A549 treated with GW870086 at 1 μM for 4 hours (cell line): ENCODE results near the gene ELANE. TPM values are rescaled to one million over a fixed set of nuclear protein-coding genes. Genes with fewer than 3 reads are reported as not detected.

Source experiments
- total RNA-seq: library from RNA; stranded (reverse); fragments of 200-300 nt; extraction: Qiagen RNA extraction; gene quantifications from 5 replicates; pipeline ENCODE4 v1.2.3, GENCODE V29; 2022; ENCODE audit warnings: low read depth

The ELANE gene
- total RNA-seq = 0.16 to 0.30 TPM (median 0.29 TPM) in 3 of 5 replicates, not detected in the others

GRCh38 chr19:852136-853013, at the start of gene ELANE:
ELANE (plus strand) TSS chr19:852303; CDS start chr19:852329, 26 bp downstream.

GRCh38 chr19:821825-822503, 30.1 kb upstream of the ELANE start, which contains the start of gene PLPPR3:
PLPPR3 (minus strand) TSS chr19:821955; CDS start chr19:821559, 396 bp downstream.

GRCh38 chr19:827710-828321, 24.3 kb upstream of the ELANE start, which contains the start of gene AZU1:
AZU1 (plus strand) TSS chr19:827837; CDS start chr19:827847, 10 bp downstream.

GRCh38 chr19:840519-841206, 11.4 kb upstream of the ELANE start, which contains the start of gene PRTN3:
PRTN3 (plus strand) TSS chr19:840999; CDS start chr19:841009, 10 bp downstream.

GRCh38 chr19:858868-859843, 7.1 kb downstream of the ELANE start, which contains the start of gene CFD:
CFD (plus strand) TSS chr19:859664; CDS start chr19:859690, 26 bp downstream.

GRCh38 chr19:892894-893689, 41.0 kb downstream of the ELANE start, which contains the start of the genes MED16 and RNU6-9:
MED16 (minus strand) TSS chr19:893187; CDS start chr19:891131, 2,056 bp downstream.
RNU6-9 (plus strand) TSS chr19:893484.

Other genes starting within 250 kb of the ELANE start
- gene POLRMT, start 218.8 kb upstream of the ELANE start, total RNA-seq = 74.9 to 100 TPM (median 98.7 TPM) in 5 replicates
- gene FGF22, start 212.4 kb upstream of the ELANE start, total RNA-seq = 0.32 to 0.79 TPM (median 0.67 TPM) in 5 replicates
- gene RNF126, start 189.1 kb upstream of the ELANE start, total RNA-seq = 57.4 to 74.9 TPM (median 73.8 TPM) in 5 replicates
- gene FSTL3, start 175.9 kb upstream of the ELANE start, total RNA-seq = 198 to 248 TPM (median 224 TPM) in 5 replicates
- gene PRSS57, start 156.9 kb upstream of the ELANE start, total RNA-seq = not detected in 5 replicates
- 9.8 to 18.2 TPM (median 15.0 TPM) in 5 replicates for gene PALM, start 143.4 kb upstream of the ELANE start, total RNA-seq
- gene MISP, start 101.2 kb upstream of the ELANE start, total RNA-seq = 67.0 to 86.8 TPM (median 81.7 TPM) in 5 replicates
- gene PTBP1, start 54.9 kb upstream of the ELANE start, total RNA-seq = 206 to 217 TPM (median 211 TPM) in 5 replicates
- gene PLPPR3, start 30.3 kb upstream of the ELANE start, total RNA-seq = 2.3 to 5.5 TPM (median 4.8 TPM) in 5 replicates
- gene AZU1, start 24.5 kb upstream of the ELANE start, total RNA-seq = 0.15 to 0.41 TPM (median 0.35 TPM) in 4 of 5 replicates, not detected in the other
- 0.47 to 0.77 TPM (median 0.60 TPM) in 5 replicates for gene PRTN3, start 11.3 kb upstream of the ELANE start, total RNA-seq
- gene CFD, start 7.4 kb downstream of the ELANE start, total RNA-seq = 11.2 to 22.1 TPM (median 21.4 TPM) in 5 replicates
- 14.8 to 22.3 TPM (median 21.5 TPM) in 5 replicates for gene MED16, start 40.9 kb downstream of the ELANE start, total RNA-seq
- gene RNU6-9, start 41.2 kb downstream of the ELANE start, total RNA-seq = not detected in 5 replicates
- gene R3HDM4, start 60.9 kb downstream of the ELANE start, total RNA-seq = 28.8 to 49.8 TPM (median 38.1 TPM) in 5 replicates
- 0.18 to 0.67 TPM (median 0.39 TPM) in 5 replicates for gene KISS1R, start 65.0 kb downstream of the ELANE start, total RNA-seq
- 3.3 to 7.1 TPM (median 5.4 TPM) in 5 replicates for gene ARID3A, start 73.7 kb downstream of the ELANE start, total RNA-seq
- 46.9 to 74.3 TPM (median 68.3 TPM) in 5 replicates for gene WDR18, start 132.0 kb downstream of the ELANE start, total RNA-seq
- gene GRIN3B, start 148.1 kb downstream of the ELANE start, total RNA-seq = 1.8 to 3.2 TPM (median 2.6 TPM) in 5 replicates
- 84.8 to 128 TPM (median 125 TPM) in 5 replicates for gene TMEM259, start 168.8 kb downstream of the ELANE start, total RNA-seq
- not detected in 5 replicates for gene RNU6-2, start 169.2 kb downstream of the ELANE start, total RNA-seq
- gene CNN2, start 174.3 kb downstream of the ELANE start, total RNA-seq = 77.5 to 88.2 TPM (median 83.4 TPM) in 5 replicates
- 14.9 to 17.5 TPM (median 16.8 TPM) in 5 replicates for gene ABCA7, start 187.8 kb downstream of the ELANE start, total RNA-seq
- 2.8 to 4.7 TPM (median 4.4 TPM) in 5 replicates for gene ARHGAP45, start 214.9 kb downstream of the ELANE start, total RNA-seq
- gene POLR2E, start 243.1 kb downstream of the ELANE start, total RNA-seq = 180 to 261 TPM (median 238 TPM) in 5 replicates